GM12874 (cell line): ENCODE data around the gene ZNF486.

Source experiments
- CTCF ChIP-seq: IDR thresholded peaks from 2 replicates; pipeline ENCODE4 v1.5.1; 2011; ENCODE audit warnings: low read depth, mild to moderate bottlenecking, control low read depth, low read length, moderate library complexity; ENCODE audit not compliant: insufficient read depth

Gene ZNF486

GRCh38 chr19:20165971-20166592 is 932 bp upstream of the ZNF486 start:
- TF ChIP-seq CTCF, result no peak

- no peak for TF ChIP-seq CTCF
Measured at GRCh38 chr19:20167651-20168122, 673 bp downstream of the ZNF486 start.

GRCh38 chr19:20171285-20171684 is 4.3 kb downstream of the ZNF486 start:
- TF ChIP-seq CTCF, result no peak

- no peak for TF ChIP-seq CTCF
Measured at GRCh38 chr19:20182222-20182785, 15.3 kb downstream of the ZNF486 start.

- no peak for TF ChIP-seq CTCF
Measured at GRCh38 chr19:20186174-20186573, 19.2 kb downstream of the ZNF486 start.

- no peak for TF ChIP-seq CTCF
Measured at GRCh38 chr19:20197747-20198146, 30.7 kb downstream of the ZNF486 start.

- no peak for TF ChIP-seq CTCF
Measured at GRCh38 chr19:20209051-20209450, 42.0 kb downstream of the ZNF486 start.
